IMR-90 (cell line): ENCODE measurements around the gene CEL.

Experiments
- BHLHE40 ChIP-seq: fragments of 150-350 bp; IDR thresholded peaks from 2 replicates; pipeline ENCODE4 v1.6.1; 2016; ENCODE audit warnings: mild to moderate bottlenecking, low read depth, low read length
- CEBPB ChIP-seq: IDR thresholded peaks from 2 replicates; pipeline ENCODE4 v1.6.1; 2012; ENCODE audit warnings: low read depth, low read length, improper control_type of control experiment
- CHD1 ChIP-seq: IDR thresholded peaks from 2 replicates; pipeline ENCODE4 v1.6.1; 2012; ENCODE audit warnings: low read depth, low read length, improper control_type of control experiment
- CTCF ChIP-seq: conservative IDR thresholded peaks from 2 replicates; pipeline ENCODE4 v1.5.1; 2012; ENCODE audit warnings: mild to moderate bottlenecking, low read depth, low read length, improper control_type of control experiment
- FOS ChIP-seq: fragments of 150-350 bp; IDR thresholded peaks from 2 replicates; pipeline ENCODE4 v1.6.1; 2016; ENCODE audit warnings: low read depth, low read length
- MAZ ChIP-seq: IDR thresholded peaks from 2 replicates; pipeline ENCODE4 v1.6.1; 2012; ENCODE audit warnings: low read depth, mild to moderate bottlenecking, low read length, improper control_type of control experiment, moderate library complexity, borderline replicate concordance
- POLR2A ChIP-seq: IDR thresholded peaks from 2 replicates; pipeline ENCODE4 v1.6.1; 2012; ENCODE audit warnings: mild to moderate bottlenecking, low read depth, low read length
- RAD21 ChIP-seq: IDR thresholded peaks from 2 replicates; pipeline ENCODE4 v1.6.1; 2012; ENCODE audit warnings: low read length, improper control_type of control experiment
- RFX5 ChIP-seq: IDR thresholded peaks from 2 replicates; pipeline ENCODE4 v1.8.0; 2012; ENCODE audit warnings: low read depth, mild to moderate bottlenecking, low read length, moderate library complexity
- TF ChIP-seq, protein P1 (sequence below): fragments of 150-350 bp; IDR thresholded peaks from 2 replicates; pipeline ENCODE4 v1.6.1; 2017; ENCODE audit warnings: mild to moderate bottlenecking, antibody characterized with exemption, low read length, low read depth

DNA sequence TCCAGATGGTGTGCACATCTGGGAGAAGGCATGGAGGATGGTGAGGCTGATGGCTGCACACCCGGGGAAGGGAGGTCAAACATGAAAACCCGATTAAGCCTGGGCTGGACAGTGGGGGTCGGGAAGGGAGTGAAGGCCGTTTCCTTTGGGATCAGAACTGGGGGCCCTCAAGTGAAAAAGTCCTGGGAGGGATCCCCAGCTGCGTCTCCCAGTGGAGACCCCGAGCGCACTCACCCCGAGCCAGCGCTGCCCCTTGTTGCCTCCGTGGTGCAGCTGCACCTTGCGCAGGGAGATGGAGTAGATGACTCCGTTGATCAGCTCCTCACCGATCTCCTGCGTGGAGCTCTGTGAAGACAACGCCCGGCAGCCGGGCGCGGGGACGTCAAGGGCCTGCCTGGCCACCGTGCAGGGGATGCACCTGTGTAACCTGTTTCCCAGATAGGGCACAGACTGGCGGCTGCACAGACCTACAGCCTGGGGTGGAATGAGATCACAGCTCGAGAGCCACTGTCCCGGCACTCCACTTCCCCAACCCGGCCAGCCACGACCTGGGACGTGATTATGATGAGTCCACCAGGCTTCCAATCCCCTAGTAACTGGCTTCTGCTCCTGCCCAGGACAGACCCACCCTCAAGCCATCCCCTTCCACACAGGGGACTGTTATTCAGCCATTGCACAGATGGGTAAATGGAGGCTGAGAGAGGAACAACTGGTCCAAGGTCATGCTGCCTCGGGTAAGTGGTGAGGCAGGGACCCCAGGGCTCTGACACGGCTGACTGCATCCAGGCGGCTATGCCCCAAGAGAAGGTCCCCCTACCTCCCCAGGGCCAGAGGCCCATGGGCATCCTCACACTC, 50.3 kb downstream of the CEL start:
- no peak for TF ChIP-seq CTCF
- no peak for TF ChIP-seq POLR2A
- no peak for TF ChIP-seq RAD21
- TF ChIP-seq BHLHE40, result no peak
- no peak for TF ChIP-seq FOS
- no peak for TF ChIP-seq MAZ
- no peak for TF ChIP-seq CEBPB
- TF ChIP-seq RFX5, result no peak
- TF ChIP-seq, protein P1, sequence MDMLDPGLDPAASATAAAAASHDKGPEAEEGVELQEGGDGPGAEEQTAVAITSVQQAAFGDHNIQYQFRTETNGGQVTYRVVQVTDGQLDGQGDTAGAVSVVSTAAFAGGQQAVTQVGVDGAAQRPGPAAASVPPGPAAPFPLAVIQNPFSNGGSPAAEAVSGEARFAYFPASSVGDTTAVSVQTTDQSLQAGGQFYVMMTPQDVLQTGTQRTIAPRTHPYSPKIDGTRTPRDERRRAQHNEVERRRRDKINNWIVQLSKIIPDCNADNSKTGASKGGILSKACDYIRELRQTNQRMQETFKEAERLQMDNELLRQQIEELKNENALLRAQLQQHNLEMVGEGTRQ, result no peak
- no peak for TF ChIP-seq CHD1
